Endothelial cell of hepatic sinusoid (primary cell): ENCODE measurements around the gene GPX6.
"Not testable (repeated sequence)": the region's sequence is repeated elsewhere in the genome, so short reads cannot be mapped to it uniquely, and the experiment has no call there.

Experiments used
- in situ Hi-C: cut with HindIII; loops from 2 replicates; pipeline ENCODE4 v1.10.0; 2017; ENCODE audit warnings: low sequenced_read_pairs

The GPX6 gene

GRCh38 chr6:28486533-28486932 is 29.1 kb downstream of the GPX6 start:
- in situ Hi-C loops, result no loop called here

DNA sequence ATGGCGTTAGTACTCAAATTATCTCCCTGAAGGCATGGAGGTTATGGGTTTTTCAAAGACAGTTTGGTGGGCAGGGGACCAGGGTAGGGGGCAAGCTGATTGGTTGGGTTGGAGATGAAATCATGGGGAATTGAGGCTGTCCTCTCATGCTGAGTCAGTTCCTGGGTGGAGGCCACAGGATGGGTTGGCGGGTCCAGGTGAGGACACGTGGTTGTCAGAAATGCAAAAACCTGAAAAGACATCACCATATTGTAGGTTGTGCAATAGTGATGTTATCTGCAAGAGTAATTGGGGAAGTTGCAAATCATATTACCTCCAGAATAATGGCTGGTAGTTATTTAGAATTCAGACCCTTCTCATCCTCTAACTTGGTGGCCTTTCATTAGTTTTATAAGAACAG is 30.1 kb downstream of the GPX6 start:
- in situ Hi-C loops, result no loop called here

- in situ Hi-C loops, result no loop called here
Measured at GRCh38 chr6:28480253-28480932, 35.2 kb downstream of the GPX6 start.

GRCh38 chr6:28478518-28478917 is 37.1 kb downstream of the GPX6 start:
- in situ Hi-C loops, result no loop called here

- in situ Hi-C loops, result no loop called here
Measured at GRCh38 chr6:28474441-28475219, 41.0 kb downstream of the GPX6 start.

- in situ Hi-C loops, result not testable (repeated sequence)
Measured at GRCh38 chr6:28469153-28469745, 46.3 kb downstream of the GPX6 start.

GRCh38 chr6:28468056-28468455 is 47.5 kb downstream of the GPX6 start:
- in situ Hi-C loops, result no loop called here

DNA sequence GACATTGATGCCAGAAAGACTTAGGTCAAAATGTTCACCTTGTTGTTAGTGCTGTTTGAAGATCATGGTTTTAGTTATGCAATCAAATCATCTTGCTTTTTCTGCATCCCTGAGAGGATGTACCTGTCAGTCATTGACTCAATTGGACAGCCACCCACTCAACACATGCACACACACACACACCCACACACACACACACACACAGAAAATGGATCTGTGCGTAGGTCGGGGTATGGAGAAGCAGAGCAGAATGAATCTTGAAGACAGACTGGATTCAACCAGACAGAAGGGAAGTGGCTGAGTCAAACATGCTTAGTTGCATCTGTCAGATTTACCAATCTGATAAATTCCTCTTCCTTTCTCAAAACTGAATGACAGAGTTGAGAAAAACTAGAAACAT is 53.2 kb downstream of the GPX6 start:
- in situ Hi-C loops, result no loop called here

DNA sequence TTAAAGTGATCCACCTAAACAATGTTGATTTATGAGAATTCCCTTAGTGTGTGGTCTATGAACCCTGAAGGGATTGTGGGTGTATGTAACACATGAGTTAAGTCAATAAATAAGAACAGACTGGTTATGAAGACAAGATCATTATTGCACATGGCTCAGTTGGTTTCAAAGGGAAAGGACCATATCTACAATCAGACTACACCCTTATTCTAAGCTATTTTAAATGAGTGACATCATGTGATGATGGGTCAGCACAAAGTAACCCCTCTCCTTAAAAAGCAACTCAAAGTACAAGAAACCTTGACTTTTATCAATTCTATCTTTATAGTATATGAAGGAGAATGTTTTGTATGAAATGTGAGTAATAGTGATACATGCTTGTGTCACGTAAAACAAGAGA is 57.0 kb downstream of the GPX6 start:
- in situ Hi-C loops, result no loop called here
